Kidney epithelial cell (primary cell): ENCODE data around the gene PCSK7. TPM values are rescaled to one million over a fixed set of nuclear protein-coding genes. Genes with fewer than 3 reads are reported as not detected.

ENCODE experiments used
- DNase-seq: peaks from one replicate; pipeline ENCODE4 v3.0.0-alpha.2; 2010; ENCODE audit warnings: low read depth
- H3K27me3 ChIP-seq: 2 replicates; pipeline ENCODE4 v1.6.0; 2011; ENCODE audit warnings: low read length; ENCODE audit not compliant: control insufficient read depth, insufficient read depth
- H3K36me3 ChIP-seq: 2 replicates; pipeline ENCODE4 v1.5.1; 2011; ENCODE audit warnings: low read length; ENCODE audit not compliant: control insufficient read depth, insufficient read depth
- H3K4me3 ChIP-seq: 2 replicates; pipeline ENCODE4 v1.5.1; 2011; ENCODE audit warnings: low read depth, mild to moderate bottlenecking, control low read depth, low read length
- CTCF ChIP-seq: IDR thresholded peaks from 2 replicates; pipeline ENCODE4 v1.5.1; 2011; ENCODE audit warnings: mild to moderate bottlenecking, moderate library complexity, low read length, control low read depth, inconsistent platforms; ENCODE audit not compliant: insufficient read depth, poor library complexity, severe bottlenecking
- total RNA-seq: library from RNA; depleted of rRNA; stranded (reverse); fragments of >200 nt; gene quantifications from 2 replicates; pipeline ENCODE4 v1.2.3, GENCODE V29; 2015

PCSK7 gene
- total RNA-seq, 1 donor from 2014 or later: 38.3 TPM

- H3K4me3 ChIP-seq: no peak overlapping the region
Observed at GRCh38 chr11:117188620-117189081, 43.2 kb downstream of the PCSK7 start.

GRCh38 chr11:117187799-117188481 lies 43.9 kb downstream of the PCSK7 start:
- no peak for DNase-seq
- Histone ChIP-seq H3K36me3 (no peaks in the 10 kb centered on the region), H3K27me3 (no peaks in the 10 kb centered on the region), H3K4me3 (no peak overlapping the region)
- no peak for TF ChIP-seq CTCF

More at GRCh38 chr11:117188620-117189081, 43.2 kb downstream of the PCSK7 start:
- H3K27me3 ChIP-seq: no peaks in the 10 kb centered on the region
- DNase-seq: no peak
- TF ChIP-seq CTCF: no peak
- H3K36me3 ChIP-seq: no peaks in the 10 kb centered on the region

GRCh38 chr11:117187428-117187798 lies 44.5 kb downstream of the PCSK7 start:
- Histone ChIP-seq H3K4me3 (no peak overlapping the region), H3K36me3 (no peaks in the 10 kb centered on the region), H3K27me3 (no peaks in the 10 kb centered on the region)
- no peak for DNase-seq
- TF ChIP-seq CTCF: no peak

GRCh38 chr11:117187007-117187406 lies 44.9 kb downstream of the PCSK7 start:
- Histone ChIP-seq H3K4me3 (no peak overlapping the region), H3K36me3 (no peaks in the 10 kb centered on the region), H3K27me3 (no peaks in the 10 kb centered on the region)
- DNase-seq: no peak
- no peak for TF ChIP-seq CTCF

- no peaks in the 10 kb centered on the region for H3K36me3 ChIP-seq
- no peak for DNase-seq
- H3K27me3 ChIP-seq: no peaks in the 10 kb centered on the region
- no peak for TF ChIP-seq CTCF
- H3K4me3 ChIP-seq: no peak overlapping the region
Observed at GRCh38 chr11:117186431-117186761, 45.5 kb downstream of the PCSK7 start.
